H4 (cell line): ENCODE results near the gene MNDA. TPM values are rescaled to one million over a fixed set of nuclear protein-coding genes. Genes with fewer than 3 reads are reported as not detected.
"Not testable (repeated sequence)": the region's sequence is repeated elsewhere in the genome, so short reads cannot be mapped to it uniquely, and the experiment has no call there.

ENCODE experiments used
- DNase-seq: peaks from one replicate; pipeline ENCODE4 v3.0.0-alpha.2; 2015; ENCODE audit warnings: low spot score
- total RNA-seq: library from RNA; depleted of rRNA; stranded (reverse); fragments of >200 nt; shearing (Covaris generic); gene quantifications from 2 replicates; pipeline ENCODE4 v1.2.3, GENCODE V29; 2014; rRNA removed

MNDA gene
- total RNA-seq, 1 experiment from 2014 or later = 0.39 TPM

- no peak for DNase-seq
These were observed 7.5 kb downstream of the MNDA start for GRCh38 chr1:158838660-158839059.

- no peak for DNase-seq
These were observed 8.4 kb downstream of the MNDA start for GRCh38 chr1:158839566-158839965.

- DNase-seq = no peak
These were observed 9.1 kb downstream of the MNDA start for GRCh38 chr1:158840236-158840635.

GRCh38 chr1:158864595-158864994, 33.4 kb downstream of the MNDA start:
- DNase-seq = no peak

- DNase-seq = not testable (repeated sequence)
These were observed 39.3 kb downstream of the MNDA start for GRCh38 chr1:158870438-158870837.

- DNase-seq = no peak
These were observed 42.0 kb downstream of the MNDA start for GRCh38 chr1:158873141-158873540.

GRCh38 chr1:158893654-158894053, 62.5 kb downstream of the MNDA start:
- DNase-seq = no peak

GRCh38 chr1:158898722-158899121, 67.6 kb downstream of the MNDA start:
- no peak for DNase-seq

Other genes with a start within 250 kb of the MNDA start
- not detected in 2 replicates for gene OR10Z1, start 226.1 kb upstream of the MNDA start, total RNA-seq
- gene SPTA1, start 144.6 kb upstream of the MNDA start, total RNA-seq = 1.6 and 2.4 TPM in 2 replicates
- not detected in 2 replicates for gene OR6K2, start 130.7 kb upstream of the MNDA start, total RNA-seq
- gene OR6K3, start 110.6 kb upstream of the MNDA start, total RNA-seq = not detected in 2 replicates
- gene OR6K6, start 76.6 kb upstream of the MNDA start, total RNA-seq = not detected in 2 replicates
- gene OR6N1, start 59.2 kb upstream of the MNDA start, total RNA-seq = not detected in 2 replicates
- gene OR6N2, start 50.1 kb upstream of the MNDA start, total RNA-seq = not detected in 2 replicates
- gene PYHIN1, start 100.2 kb downstream of the MNDA start, total RNA-seq = 0.33 and 1.7 TPM in 2 replicates
- 31.8 and 54.0 TPM in 2 replicates for gene IFI16, start 178.6 kb downstream of the MNDA start, total RNA-seq
- gene AIM2, start 245.4 kb downstream of the MNDA start, total RNA-seq = 39.5 and 42.8 TPM in 2 replicates